Central memory CD4-positive, alpha-beta T cell (primary cell): ENCODE measurements around the gene MCIDAS.

Experiments
- DNase-seq: peaks from one replicate; pipeline ENCODE4 v3.0.0; 2022
- total RNA-seq, 3 experiments: gene quantifications; one replicate each; lab custom pipeline; 2026; lab: John Stamatoyannopoulos, UW

The MCIDAS gene
- total RNA-seq: 0 reads per million in 3 experiments

DNA sequence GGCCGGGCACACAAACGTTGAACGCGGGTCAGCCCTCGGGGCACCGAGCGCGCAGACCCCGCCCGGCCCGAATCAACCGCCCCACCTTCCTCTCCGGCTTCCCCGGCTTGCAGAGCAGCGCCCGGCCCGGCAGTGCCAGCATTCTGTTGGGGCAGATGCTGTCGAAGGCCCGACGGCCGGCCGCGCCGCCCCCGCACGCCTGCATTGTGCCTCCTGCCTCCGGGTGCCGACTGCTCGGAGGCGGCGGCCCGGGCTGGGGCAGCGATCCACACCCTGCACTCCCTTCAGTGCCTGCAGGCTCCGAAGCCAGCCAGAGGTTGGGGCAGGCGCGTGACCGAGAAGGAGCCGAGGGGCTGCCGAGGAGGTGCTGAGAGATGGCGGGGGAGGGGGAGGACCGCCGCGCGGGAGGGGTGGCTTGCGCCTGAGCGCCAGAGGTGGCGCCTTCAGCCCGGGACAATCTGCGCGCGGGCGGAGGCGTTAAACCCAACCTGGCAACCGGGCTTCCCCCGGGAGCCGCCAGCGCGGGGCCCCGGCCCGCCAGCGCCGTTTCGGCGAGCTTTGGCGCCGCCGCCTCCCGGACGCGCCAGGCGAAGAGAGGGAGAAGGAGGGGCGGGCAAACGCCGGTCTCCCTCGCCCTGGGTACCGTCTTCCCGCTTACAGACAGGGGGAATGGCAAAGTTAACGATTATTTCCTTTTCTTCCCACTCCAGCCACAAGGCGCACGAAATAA lies at the start of gene MCIDAS:
Gene MCIDAS (minus strand): TSS at position 382 of the 730 bp plus-strand sequence. CDS start 177 bp downstream, at position 205.
- peak; percentile 33 for DNase-seq

DNA sequence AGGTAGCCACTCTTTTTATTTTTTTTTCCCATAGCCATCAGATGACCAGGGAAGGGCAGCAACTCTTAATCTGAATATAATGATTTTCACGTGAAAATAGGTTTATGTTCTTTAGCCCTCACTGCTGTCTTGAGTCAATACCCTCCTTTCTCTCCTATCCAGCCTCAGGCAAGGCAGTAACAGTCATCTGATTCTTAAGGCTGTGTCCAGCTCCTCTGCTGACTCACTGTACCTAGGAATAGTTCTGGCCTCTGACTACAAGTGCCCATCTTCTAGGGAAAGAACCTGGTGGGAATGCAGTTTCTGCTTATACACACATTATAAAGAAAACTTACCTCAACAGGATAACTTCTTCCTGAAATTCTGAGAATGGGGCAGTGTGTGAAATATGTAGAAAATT lies 49.7 kb upstream of the MCIDAS start:
- no peak for DNase-seq

DNA sequence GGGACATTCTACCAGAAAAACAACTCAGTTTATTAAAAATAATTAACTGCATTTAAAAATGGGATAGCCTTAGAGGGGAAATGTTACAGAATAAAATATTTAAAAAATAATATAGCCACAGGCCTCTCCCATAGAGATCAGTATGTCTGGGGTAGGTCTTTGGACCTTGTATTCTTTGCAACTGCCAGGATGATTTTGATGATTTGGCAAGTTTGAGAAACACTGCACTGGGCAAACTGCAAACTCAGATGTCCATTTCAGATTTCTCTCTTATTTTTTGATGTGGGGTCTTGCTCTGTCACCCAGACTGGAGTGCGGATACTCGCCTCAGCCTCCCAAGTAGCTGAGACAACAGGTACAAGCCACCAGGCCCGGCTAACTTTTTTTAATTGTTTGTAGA lies 31.2 kb upstream of the MCIDAS start:
- no peak for DNase-seq

DNA sequence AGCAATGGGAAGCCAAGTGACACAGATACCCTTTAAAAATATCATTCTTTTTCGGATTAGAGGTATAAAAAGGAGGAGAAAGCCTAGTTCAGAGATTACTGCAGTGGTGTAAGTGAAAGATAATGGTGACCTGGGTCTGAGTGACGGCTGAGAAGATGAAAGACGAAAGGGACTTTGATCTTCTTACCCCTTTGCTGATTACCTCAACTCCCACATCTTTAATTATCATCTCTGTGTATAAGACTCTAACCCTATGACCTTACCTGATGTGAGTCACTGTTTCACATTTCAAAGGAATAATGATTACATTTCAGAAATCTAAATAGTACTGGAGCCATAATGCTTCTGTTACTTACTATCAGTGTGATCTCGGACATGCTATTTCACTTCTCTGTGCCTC lies 27.7 kb upstream of the MCIDAS start:
- DNase-seq: no peak

DNA sequence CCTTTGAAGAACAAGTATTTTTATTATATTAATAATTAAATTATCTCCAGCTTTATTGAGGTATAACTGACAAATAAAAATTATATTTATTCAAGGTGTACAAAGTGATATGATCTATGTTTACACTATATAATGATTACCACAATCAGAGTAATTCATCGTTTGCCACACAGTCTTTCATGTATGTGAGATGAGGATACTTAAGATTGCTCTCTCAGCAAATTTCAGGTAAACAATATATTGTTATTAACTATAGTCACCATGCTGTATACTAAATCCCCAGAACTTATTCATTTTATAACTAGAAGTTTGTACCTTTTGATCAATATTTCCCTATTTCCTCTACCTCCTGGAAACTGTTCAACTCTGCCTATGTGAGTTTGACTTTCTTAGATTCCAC lies 22.9 kb upstream of the MCIDAS start:
- no peak for DNase-seq

DNA sequence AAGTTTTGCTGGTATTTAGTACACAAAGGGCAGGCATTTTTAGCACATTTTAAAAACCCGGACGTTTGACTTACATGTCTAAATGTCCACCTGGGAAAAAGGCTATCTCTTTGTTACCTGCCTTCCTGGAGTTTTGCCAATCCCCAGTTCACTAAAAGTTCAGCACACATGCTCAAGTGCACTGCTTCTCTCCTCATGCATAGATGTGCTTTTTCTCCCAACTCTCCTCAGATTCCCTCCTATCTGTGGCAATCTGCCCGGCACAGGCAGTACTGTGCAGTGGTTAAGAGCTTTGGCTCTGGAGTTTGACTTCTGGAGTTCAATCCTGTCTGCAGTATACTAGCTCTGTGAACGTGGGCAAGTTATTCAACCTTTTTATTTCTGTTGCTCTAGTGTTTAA lies 14.6 kb upstream of the MCIDAS start:
- no peak for DNase-seq

DNA sequence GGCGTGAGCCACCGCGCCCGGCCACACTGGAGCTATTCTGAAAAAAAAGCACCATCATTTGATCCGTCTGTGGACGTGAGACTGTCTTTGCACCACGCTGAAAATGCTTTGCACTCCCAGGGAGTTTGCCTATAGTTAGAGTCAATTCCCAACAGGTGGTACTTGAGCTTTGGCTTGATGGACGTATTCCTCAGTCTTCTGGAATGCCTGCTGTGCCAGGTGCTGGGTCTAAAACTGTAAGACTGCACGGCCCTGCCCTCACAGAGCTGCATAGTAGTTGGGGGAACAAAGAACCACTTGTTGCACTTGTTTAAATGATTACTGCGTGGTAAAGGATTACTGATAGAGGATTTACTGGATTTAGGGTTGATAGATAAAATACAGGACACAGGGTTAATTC lies 9.7 kb upstream of the MCIDAS start:
- DNase-seq: no peak

DNA sequence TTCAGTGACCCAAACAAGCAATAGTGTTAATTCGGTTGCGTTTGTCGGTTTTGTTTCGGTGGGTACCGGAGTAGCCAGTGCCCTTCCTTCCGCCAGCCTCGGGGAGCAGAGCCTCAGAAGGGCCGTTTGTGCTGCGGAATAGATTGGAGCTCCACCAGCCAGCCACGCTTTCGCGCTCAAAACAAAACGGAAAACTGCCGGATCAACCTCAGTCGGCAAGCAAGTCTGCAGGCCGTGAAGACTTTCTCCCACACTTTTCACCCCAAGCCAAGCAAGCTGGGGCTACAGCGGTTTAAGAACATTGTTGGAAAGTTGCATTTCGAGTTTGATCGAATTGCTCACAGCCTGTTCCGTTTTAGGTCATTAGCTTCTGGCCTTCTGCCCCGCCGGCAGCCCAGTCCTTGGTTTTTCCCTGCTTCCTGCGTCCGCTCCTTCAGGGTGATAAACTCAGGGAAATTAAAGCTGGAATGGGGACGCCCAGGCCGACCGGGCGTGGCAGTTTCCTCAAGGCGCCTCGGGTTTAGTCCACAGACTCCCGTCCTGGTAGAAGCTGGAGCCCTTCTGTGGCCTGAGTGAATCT lies 7.1 kb upstream of the MCIDAS start:
- DNase-seq: no peak

DNA sequence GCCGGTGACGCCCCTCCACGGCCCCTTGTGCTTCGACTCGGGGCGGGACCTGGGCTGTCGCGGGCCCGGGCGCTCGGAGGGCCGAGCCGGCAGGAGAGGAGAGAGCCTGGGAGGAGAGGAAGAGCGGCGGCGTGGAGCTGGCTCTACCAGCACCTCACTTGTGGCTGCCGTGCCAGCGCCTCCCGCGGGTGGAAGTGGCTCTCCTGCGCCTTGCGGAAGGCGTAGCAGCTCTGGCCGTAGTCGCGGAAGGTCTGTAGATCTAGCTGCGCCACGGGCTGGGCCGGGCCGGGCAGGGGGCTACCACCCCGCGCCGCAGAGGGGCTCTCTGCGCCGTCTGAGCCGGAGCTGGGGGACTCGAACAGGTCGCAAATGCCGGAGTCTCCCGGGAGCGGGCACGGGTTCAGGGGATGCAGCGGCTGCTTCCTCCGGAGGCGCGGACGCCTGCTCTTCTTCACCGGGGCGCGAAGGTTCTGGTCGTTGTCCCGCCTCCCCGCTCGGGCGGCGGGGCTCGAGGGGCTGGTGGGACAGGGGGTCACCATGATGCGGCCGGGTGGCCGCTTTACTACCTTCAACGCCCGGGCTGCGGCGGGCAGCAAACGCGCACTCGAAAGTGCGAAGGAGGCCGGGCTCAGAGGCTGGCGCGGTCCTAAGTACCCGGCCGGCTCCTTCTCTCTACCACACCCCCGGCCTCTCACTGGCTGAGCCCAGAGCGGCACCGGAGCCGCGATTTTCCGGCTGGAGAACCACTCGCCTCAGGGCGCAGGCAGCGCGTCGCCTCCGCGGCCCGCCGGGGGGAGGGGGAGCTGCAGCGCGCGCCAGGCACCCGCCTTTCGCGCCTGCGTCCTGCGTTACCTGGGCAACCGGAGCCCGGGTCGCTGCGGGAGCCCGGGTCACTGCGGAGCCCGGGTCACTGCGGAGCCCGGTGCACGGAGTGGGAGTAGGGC lies 6.1 kb upstream of the MCIDAS start, which contains the start of gene CCNO:
Gene CCNO (minus strand): TSS at position 624 of the 944 bp plus-strand sequence. CDS start 85 bp downstream, at position 539.
- DNase-seq: peak; percentile 53

DNA sequence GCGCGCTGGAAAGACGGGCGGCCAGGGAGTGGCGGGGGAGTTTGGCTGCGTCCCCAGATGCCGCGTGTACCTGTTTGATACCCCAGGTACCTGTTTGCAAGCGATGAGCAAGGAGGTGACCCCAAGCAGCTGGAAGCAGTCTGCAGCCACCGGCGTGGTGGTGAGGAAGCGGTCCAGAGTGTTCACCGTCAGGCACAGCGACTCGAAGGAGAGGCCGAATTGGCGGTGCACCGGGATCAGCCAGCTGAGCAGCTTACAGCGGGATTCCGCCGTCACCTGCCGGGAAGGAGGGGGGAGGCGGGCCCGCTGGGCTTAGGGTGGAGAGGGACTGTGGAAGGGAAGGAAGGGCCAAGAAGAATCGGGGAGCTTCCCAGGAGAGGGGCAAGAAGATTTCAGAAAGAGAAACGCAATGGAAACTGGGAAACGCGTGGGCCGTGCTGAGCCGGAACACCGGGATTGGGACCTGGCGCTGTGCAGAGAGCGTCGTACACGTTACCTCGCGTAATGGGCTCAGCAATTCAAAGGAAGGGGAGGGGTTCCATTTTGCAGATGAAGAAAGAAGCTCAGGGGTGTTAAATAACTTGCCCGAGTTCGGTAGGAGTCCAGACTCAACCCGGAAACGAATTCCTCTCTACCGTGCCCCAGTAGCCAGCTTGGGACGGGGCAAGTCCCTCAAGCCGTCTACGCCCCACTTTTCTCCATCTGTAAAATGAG lies 5.3 kb upstream of the MCIDAS start:
- DNase-seq: no peak

DNA sequence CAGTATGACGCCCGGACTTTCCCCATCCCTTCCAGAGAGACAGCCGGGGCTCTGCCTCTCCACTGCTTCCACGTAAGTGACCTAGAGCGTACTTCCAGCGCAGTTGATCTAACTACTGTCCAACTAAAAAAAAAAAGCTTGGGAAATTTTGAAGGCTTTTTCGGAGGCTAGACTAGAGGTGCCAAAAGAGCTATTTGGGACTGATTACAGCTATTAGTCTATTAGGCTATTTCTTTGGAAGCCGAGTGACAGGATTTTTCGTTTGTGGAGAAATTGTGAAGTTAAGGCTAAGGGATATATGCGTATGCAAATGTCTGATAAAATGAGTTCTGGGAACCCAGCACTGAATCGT lies 4.8 kb upstream of the MCIDAS start:
- DNase-seq: no peak

DNA sequence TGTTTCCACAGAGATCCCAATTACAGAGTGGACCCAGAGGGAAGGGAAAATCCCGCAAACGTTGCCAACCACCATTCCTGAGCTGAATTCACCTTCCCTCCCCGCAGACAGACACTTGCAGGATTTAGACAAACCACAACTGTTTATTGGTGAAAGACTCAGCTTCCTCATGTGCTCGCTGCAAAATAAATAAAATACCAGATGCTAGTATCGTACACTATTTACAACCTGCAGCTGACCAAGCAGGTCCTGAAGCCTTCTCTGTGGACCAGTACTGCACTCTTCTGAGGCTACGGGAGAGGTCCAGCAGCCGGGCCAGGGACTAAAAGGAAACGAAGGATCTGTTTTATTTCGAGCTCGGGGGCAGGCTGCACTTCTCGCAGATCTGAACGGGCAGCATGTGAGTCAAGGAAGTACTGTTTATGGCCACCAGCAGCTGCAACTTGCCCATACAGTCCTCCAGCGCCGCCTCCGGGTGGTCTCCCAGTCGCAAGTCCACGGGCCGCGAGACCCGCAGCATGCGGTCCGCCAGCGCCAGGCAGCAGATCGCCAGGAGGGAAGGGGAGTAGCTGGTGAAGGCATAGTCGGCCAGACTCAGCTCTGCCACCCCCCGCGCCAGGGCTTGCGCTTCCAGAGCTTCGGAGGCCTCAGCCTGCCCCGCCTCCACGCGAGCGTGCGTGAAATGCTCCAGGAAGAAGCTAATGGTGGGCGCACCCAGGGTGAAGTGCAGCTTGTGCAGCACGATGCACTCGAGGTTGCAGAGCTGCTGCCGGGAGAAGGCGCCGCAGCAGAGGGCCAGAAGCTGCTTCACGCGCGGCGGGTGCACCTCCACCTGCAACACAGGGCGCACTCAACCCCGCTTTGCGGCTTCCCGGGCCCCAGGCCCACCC lies 4.2 kb upstream of the MCIDAS start:
- no peak for DNase-seq

DNA sequence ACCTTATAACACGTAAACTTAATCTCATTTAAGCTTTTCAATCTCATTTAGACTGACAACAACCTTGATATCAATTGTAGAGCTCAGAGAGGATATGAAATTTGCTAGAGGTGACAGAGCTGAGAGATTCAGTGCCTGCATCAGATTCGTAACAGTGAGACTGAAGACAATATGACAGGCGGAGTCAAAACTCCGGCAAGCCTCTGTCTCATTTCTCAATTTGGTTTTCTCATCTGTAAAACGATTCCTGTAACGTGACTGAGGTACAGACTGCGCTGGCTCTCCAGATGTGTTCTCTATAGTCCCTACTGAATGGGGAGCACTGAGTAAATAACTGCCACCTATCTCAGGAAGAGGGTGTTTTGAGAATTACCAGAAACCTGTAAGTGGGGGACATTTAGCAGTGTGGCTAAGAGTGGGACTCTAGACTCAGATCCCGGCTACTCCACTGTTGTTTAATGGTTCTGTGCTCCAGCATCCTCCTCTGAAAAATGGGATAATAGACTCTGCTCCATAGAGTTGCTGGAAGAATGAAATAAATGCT lies 3.0 kb upstream of the MCIDAS start:
- no peak for DNase-seq

DNA sequence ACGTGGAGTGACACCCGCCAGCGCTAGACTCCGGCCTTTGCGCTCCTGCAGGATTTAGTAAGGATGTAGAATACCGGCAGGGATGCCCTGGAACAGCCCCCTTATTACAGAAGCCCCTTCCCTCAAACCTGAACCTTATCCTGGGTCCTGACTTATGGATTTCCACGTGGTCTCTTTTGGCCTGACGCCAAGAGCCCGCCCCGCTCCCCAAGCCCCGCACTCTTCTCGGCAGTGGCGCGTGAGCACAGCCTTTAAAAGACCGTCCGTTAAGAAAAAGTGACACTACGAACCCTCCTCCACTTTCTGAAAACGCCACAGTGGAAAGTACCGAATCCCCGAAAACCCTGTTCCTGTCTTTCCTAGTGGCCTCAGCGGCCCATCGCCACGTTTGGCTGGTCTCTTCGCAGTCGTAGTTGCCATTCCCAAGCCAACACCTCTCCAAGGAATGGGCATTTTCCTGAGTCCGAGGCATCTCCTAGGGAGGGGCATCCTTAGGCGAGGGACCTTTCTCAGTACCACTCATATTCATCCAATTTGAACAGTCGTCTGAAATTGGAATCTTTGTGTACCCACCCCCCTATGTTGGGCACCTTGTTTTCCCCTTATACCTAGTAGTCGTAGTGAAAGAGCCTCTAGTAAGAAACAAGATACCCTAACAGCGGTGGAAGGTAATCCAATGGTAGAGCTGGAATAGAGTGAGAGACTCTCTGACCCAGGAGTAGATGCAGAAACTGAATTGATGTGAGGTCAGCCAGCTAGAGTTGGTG lies 732 bp upstream of the MCIDAS start:
- DNase-seq: no peak

DNA sequence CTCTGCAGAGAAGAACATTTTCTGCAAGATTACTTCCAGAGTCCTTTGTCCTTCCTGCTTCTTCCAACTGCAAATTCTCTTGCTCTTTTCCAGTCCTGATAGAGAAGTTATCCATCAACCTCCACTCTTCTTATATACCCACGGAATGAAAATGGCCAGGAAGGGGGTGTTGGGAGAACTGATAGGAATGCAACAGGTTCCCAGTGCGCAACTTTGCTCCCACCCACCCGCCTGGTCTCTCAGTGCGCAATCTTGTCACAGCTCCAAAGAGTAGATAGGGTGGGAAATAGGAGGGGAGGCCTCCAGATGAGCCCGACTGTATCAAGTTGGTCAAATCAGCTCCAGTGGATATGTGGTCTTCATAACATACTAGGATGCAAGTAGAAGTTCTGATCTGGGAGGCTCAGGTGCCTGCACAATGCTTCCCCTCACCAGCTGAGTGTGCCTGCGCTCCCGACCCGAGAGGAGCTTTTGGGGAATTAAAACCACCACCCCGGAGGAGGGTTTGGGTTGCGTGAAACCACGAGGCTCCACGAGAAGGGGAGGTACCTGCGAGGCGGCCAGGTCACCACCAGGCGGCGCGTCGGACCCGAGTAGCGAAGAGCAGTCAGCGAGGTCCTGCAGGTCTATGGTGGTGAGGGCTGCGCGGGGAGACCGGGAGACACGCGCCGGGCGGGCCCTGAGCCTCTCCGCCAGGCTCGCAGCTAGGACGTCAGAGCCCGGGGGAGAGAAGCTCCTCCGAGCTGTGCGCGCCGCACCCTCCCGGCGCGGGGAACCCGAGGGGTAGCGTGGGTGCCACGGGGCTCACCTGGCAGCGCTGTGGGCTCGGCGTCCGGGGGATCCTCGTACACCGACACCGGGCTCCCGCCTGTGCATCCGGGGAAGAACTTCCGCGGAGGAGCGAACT lies 835 bp downstream of the MCIDAS start:
- DNase-seq: no peak

DNA sequence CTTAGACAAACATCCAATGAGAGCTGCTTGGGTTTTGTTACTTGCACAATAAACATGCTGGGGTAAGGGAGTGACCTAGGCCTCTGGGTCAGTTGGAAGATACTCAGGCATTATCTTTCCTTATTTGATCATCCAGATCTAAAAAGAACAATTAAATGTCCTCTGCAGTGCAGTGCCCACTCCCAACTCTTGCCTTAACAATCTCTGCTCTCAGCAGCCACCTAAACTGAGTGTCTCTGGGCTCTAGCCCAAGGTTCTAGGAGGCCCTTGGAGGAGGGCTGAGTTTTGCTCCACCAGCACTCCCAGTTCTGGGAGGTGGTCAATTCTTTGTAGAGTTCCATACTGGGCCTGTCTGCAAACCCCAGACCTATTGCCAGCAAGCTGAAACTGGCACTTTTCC lies 1.8 kb downstream of the MCIDAS start:
- no peak for DNase-seq

DNA sequence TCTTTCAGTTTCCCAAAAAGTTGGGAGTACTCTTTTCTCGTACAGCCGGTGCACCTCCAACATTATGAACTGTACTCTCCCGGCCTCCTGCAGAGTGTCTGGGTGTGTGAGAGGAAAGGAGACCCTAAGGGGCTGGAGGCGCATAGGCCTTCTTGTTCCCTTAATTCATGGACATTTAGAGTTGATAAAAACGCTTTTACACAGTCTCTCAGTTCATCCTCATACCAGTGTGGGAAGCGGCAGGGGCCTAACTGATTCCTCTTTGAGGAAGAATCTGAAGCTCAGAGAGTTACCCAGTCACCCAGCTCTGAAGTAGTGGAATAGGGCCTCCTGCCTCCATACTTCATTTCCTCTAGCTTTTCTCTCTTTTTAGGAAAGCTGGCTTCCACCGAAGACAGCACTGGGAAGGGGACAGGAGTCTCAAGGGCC lies 3.3 kb downstream of the MCIDAS start:
- no peak for DNase-seq

DNA sequence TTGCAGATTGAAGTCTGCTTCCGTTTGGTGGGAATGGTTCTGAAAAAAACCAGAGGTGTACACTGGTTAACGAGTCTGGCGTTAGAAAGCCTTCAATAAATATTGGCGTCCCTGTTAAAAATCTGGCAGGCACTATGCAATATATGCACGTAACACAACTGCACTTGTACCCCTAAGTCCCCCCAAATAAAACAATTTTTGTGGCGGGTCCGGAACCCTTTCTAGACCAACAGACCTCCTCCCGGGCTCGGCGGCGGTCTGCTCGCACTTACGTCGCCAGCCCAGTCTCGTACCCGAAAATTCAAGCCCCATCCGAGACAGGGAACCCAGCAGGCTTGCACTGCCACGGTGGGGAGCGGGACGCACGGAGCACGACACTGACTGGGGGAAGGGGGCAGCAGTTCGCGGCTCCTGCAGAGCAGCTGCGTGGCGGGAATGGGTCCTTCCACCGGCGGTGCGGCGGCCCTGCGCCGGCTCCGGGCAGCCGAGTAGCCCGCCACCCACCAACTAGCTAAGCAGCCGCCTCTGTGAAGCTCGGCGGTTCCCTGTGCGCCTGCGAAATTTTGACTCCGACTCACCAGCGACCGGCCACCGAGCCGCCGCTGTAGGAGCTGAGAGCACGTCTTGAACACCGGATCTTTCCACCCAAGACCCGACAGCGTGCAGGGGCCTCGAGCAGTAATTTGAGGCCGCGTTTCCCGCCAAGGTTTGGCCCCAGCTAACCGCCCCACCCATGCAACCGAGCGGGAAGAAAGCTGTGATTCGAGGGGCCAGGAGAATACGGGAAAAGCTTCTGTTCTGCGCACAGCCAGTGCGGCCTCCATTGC lies 3.9 kb downstream of the MCIDAS start:
- DNase-seq: no peak
